Endometrial microvascular endothelial cells (primary cell): ENCODE data around the gene IQSEC2. TPM values are rescaled to one million over a fixed set of nuclear protein-coding genes. Genes with fewer than 3 reads are reported as not detected.

ENCODE experiments used
- in situ Hi-C: cut with HindIII; loops from 2 replicates; pipeline ENCODE4 v1.10.0; 2017; ENCODE audit warnings: low sequenced_read_pairs, low pct_unique_long_range_greater_than_20kb; ENCODE audit errors: inconsistent ontology term
- total RNA-seq: library from RNA; depleted of rRNA; stranded (reverse); fragments of >200 nt; gene quantifications from one replicate; pipeline ENCODE4 v1.2.3, GENCODE V29; 2015; ENCODE audit errors: inconsistent ontology term

Gene IQSEC2
- total RNA-seq, 1 donor from 2014 or later, result 13.5 TPM

GRCh38 chrX:53223955-53224859, 57.2 kb downstream of the IQSEC2 start:
- in situ Hi-C loops, result no loop called here

GRCh38 chrX:53223068-53223693, 58.2 kb downstream of the IQSEC2 start:
- in situ Hi-C loops, result no loop called here

Other genes starting within 250 kb of the IQSEC2 start
- 0.74 TPM for gene GPR173, start 232.8 kb downstream of the IQSEC2 start, total RNA-seq
- gene TSPYL2, start 199.2 kb downstream of the IQSEC2 start, total RNA-seq, result 7.7 TPM
- gene KANTR, start 187.4 kb downstream of the IQSEC2 start, total RNA-seq, result 0.56 TPM
- 61.4 TPM for gene KDM5C, start 56.4 kb downstream of the IQSEC2 start, total RNA-seq
- 35.2 TPM for gene SMC1A, start 141.1 kb upstream of the IQSEC2 start, total RNA-seq
- gene RIBC1, start 141.3 kb upstream of the IQSEC2 start, total RNA-seq, result not detected
- gene HSD17B10, start 152.8 kb upstream of the IQSEC2 start, total RNA-seq, result 87.1 TPM